HUDEP-2 (cell line): ENCODE measurements around the gene PILRA.
"Not testable (repeated sequence)": the region's sequence is repeated elsewhere in the genome, so short reads cannot be mapped to it uniquely, and the experiment has no call there.

Experiments used
- DNase-seq, 76 experiments: peaks; one replicate each; lab custom pipeline; 2025; ENCODE audit not compliant: unreplicated experiment in 76 of 76; lab: John Stamatoyannopoulos, UW

The PILRA gene

GRCh38 chr7:100357131-100357561, 16.1 kb upstream of the PILRA start:
- DNase-seq, result no peak

DNA sequence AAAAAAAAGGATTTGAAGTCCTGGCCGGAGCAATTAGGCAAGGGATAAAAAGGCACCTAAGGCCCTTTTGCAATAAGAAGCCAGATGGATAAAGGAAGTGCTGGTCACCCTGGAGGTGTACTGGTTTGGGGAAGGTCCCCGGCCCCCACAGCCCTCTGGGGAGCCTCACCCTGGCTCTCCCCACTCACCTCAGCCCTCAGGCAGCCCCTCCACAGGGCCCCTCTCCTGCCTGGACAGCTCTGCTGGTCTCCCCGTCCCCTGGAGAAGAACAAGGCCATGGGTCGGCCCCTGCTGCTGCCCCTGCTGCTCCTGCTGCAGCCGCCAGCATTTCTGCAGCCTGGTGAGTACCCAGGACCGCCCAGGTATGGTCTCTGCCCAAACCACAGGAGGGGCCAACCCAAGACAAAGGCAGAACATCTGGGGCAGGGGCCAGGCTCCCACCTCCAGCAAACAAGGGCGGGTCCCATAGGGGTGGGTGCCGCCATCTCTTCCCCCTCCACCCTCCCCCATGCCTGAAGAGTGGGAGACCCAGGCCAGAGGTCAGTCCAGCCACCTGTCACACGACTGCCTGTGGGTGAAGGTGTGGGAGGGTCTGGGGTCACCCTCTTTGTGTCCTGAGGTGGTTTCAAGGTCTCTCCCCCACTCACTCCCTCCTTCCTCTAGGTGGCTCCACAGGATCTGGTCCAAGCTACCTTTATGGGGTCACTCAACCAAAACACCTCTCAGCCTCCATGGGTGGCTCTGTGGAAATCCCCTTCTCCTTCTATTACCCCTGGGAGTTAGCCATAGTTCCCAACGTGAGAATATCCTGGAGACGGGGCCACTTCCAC, 15.0 kb upstream of the PILRA start, which contains the start of gene PILRB:
Gene PILRB, plus strand, starts transcription at position 91 of the 830 bp plus-strand sequence. Its CDS starts 186 bp downstream, at position 277.
- no peak for DNase-seq

DNA sequence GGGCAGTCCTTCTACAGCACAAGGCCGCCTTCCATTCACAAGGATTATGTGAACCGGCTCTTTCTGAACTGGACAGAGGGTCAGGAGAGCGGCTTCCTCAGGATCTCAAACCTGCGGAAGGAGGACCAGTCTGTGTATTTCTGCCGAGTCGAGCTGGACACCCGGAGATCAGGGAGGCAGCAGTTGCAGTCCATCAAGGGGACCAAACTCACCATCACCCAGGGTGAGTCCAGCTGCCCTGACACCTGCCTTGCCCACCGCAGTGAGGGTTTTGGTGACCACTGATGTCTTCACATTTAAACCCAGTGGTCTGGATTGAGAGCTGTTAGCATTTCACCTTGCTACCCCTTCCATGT, 14.5 kb upstream of the PILRA start:
- DNase-seq, result no peak

DNA sequence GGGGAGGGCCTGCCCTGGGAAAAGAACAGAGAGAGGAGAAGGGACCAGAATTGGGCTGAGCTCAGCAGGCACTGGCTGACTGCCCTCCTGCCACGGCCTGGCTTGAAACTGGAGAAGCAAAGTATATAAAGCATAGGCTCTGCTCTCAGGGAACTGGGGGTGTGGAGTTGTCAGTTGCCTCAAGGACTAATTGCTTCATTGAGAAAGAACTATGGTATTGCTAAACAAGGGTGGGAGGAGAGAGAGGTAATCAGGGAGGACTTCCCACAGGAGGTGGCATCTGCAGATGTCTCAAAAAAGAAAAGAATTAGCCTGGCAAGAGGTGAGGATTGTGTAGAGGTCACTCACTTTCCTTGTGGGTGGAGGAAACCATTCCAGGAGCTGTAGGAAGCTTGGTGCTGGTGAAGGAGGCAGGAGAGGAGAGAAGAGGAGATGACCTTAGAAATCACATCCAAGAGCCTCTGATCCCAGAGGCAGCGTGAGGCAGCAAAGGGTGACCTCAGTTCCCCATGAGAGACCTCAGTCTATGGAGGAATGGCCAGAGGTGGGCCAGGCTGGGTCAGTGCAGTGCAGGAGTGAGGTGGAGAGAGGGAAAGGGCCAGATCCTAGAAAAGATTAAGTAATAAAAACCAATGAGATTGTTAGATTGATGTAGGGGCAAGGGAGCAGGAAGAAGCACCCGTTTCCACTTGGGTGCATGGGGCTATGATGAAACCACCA, 13.0 kb upstream of the PILRA start:
- no peak for DNase-seq

DNA sequence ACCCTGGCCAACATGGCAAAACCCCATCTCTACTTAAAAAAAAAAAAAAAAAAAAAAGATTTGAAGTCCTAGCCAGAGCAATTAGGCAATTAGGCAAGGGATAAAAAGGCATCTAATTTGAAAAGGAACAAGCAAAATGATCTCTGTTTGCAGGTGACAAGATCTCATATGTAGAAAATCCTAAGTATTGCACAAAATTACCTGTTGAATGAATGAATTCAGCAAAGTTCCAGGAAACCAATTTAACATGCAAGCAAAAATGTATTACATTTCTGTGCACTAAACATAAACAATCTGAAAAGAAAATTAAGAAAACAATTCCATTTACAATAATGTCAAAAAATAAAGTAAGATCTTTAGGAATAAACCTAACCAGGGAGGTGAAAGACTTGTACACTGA, 10.2 kb upstream of the PILRA start:
- no peak for DNase-seq

- DNase-seq, result not testable (repeated sequence)
These were observed 9.5 kb upstream of the PILRA start for GRCh38 chr7:100363797-100364196.

DNA sequence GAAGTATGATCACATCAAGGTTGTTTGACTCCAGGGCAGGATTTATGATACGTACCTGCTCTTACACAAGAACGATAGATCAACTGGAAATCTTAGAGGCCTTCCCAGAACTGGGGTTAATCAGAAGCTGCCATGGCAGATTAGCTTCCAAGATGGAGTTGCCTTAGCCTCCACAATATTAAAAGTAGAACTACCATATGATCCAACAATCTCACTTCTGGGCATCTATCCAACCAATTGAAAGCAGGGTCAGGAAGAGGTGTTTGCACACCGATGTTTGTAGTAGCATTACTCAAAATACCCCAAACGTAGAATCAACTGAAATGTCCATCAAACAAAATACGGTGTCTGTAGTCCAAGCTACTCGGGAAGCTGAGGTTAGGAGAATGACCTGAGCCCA, 8.8 kb upstream of the PILRA start:
- no peak for DNase-seq

DNA sequence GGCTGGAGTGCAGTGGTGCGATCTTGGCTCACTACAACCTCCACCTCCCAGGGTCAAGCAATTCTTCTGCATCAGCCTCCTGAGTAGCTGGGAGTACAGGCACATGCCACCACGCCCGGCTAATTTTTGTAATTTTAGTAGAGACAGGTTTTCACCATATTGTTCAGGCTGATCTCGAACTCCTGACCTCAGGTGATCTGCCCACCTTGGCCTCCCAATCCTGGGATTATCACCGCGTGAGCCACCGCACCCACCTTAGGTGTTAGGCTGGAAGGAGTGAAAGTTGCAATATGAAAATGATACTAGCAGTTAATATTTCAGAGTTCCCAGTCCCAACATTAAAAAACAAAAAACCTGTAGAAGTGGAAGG, 7.3 kb upstream of the PILRA start:
- not testable (repeated sequence) for DNase-seq

DNA sequence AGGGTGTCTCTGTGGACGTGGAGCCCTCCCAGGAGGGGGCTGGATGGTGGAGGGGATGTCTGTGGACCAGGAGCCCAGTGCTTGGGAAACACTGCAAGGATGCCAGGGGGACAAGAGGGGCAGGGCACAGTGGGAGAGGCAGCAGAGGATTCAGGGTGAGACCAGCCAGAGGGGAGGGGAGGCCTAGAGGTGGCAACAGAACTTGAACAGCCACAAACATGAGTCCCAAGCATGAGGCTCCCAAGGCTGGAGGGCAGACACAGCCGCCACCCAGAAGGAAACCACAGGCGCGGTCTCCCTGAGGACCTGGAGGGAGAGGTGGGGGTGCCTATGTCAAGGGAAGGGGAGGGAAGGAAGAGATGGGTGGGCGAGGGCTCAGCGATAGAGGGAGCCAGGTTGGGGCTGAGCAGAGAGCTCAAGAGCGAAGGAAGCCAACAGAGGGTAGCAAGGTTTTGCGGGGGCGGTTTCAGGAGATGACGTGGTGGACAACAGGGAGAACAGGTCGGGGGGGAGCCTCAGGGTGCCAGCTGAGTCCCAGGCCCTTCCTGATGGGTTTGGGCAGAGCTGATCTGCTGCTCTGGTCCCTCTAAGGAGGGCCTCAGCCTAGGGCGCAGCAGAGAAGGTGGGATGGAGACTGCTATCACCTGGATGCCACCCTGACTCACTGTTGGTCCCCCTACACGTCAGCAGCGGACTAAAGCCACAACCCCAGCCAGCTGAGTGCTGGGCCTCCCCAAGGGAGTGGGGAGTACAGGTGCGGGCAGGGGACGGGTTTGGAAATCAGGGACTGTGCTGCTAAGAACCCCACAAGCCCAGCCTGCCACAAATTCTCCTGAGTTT, 6.7 kb upstream of the PILRA start:
- DNase-seq, result no peak

- peak in 1 of 76 experiments; percentile 2 for DNase-seq
These were observed 6.1 kb upstream of the PILRA start for GRCh38 chr7:100367251-100367620.

- peak in 1 of 76 experiments; percentile 1 for DNase-seq
These were observed 5.3 kb upstream of the PILRA start for GRCh38 chr7:100367676-100368613.

GRCh38 chr7:100369105-100369504, 4.2 kb upstream of the PILRA start:
- DNase-seq, result peak in 14 of 76 experiments; percentile 1 to 30 (median 14)

DNA sequence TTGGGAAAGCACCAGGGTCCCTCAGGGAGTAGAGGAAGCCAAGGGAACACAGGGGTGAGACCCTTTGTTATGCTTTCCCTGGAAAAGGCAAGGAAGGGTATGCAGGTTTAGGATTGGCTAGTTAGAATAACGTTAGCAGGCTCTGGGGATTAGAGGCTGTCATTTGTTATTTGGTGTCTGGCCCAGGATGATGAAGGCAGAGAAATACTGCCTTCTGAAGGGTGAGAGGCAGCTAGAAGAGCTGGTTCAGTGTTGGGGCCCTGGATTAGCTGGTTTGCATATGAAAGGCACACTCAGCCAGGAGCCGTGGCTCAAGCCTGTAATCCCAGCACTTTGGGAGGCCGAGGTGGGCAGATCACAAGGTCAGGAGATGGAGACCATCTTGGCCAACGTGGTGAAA, 3.0 kb upstream of the PILRA start:
- DNase-seq, result no peak

DNA sequence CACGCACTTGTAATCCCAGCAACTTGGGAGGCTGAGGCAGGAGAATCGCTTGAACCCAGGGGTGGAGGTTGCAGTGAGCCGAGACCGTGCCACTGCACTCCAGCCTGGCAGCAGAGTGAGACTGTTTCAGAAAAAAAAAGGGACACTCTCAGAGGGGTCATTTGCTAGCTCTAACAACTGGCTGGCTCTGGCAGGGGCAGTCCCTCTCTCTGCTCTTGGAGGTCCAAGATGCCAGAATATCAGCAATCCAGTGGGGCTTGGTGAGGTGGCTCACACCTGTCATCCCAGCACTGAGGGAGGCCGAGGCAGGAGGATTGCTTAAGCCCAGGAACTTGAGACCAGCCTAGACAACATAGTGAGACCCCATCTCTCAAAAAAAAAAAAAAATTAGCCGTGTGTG, 2.5 kb upstream of the PILRA start:
- no peak for DNase-seq

- no peak for DNase-seq
These were observed 1.6 kb upstream of the PILRA start for GRCh38 chr7:100371561-100372171.

DNA sequence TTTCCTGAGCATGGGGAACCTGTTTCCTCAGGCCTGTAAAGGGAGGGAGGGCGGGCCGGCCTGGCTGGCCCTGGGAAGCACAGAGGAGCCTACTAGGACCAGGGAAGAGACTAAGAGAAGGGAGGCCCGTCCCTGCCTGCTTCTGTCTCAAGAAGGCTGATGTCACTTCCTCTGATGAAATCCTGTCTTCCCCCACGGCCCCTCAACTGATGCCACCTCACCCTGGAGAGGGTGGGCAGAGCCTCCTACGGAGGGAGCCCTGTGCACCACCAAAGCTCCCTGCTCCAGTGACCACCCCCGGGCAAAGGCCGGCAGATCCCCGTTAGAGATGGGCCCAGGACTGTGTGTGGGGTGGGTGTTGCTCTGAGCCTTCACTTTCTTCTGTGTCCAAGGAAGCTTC, 1.0 kb upstream of the PILRA start:
- no peak for DNase-seq

DNA sequence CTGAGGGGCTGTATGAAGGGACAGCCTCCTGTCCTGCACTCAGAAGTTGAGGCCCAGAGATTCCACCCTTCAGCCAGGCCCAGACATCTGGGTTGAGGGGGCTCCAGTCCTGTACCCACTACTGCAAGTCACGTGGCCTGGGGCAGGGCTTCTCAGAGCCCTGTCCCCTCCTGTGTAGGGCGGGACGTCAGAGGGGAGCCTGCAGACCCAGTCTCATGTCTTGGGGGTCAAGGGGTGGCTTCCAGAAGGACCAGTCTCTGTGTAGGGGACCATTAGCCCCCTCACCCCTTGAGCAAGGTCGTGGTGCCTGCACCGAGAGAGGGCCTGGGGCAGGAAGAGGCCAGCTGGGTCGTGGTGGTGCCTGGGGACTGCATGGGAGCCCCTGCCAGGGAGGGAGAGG, 593 bp upstream of the PILRA start:
- DNase-seq, result no peak

GRCh38 chr7:100373870-100374598, 747 bp downstream of the PILRA start:
- DNase-seq, result not testable (repeated sequence)

- no peak for DNase-seq
These were observed 1.3 kb downstream of the PILRA start for GRCh38 chr7:100374601-100375000.
